SHP77 treated with DMSO at 0.1 percent for 48 hours (cell line): ENCODE data around the gene FRS3.
"Not testable (repeated sequence)": the region's sequence is repeated elsewhere in the genome, so short reads cannot be mapped to it uniquely, and the experiment has no call there.

Source experiments
- DNase-seq: peaks from one replicate; lab custom pipeline; 2025; lab: John Stamatoyannopoulos, UW

Gene FRS3, protein sequence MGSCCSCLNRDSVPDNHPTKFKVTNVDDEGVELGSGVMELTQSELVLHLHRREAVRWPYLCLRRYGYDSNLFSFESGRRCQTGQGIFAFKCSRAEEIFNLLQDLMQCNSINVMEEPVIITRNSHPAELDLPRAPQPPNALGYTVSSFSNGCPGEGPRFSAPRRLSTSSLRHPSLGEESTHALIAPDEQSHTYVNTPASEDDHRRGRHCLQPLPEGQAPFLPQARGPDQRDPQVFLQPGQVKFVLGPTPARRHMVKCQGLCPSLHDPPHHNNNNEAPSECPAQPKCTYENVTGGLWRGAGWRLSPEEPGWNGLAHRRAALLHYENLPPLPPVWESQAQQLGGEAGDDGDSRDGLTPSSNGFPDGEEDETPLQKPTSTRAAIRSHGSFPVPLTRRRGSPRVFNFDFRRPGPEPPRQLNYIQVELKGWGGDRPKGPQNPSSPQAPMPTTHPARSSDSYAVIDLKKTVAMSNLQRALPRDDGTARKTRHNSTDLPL

DNA sequence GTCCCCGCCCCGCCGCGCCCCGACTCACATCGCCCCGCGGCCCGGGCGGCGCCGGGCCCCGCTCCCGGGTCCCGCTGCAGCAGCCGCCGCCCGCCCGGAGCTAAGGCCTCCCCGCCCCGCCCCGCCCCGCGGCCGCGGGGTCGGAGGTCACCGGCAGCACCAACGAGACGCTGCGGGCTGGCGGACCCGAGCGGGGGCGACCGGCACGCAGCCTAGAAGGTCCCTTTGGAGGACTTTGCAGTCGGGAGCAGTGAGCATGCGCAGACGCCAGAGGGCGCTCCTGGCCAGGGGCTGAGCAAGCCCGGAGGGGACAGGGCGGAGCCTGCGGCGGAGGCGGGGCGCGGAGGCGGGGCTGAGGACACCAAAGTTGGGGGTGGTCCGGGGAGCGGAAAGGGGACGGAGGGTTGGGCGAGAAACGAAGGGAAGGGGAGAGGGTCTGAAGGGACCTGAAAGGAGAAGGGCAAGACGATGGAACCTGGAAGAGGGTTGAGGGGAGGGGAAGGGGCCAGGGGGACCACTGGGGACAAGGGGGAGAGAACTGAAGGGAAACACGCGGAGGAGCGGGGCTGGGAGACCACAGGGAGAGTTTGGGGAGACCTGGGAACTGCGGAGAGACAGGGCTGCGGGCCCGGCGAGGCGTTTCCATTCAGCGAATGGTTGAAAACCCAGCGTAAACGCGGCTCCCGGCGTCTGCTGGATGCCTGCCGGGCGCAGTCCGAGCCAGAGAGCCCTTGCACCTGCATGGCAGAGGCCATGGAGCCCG, at the start of gene FRS3:
Gene FRS3 (minus strand): TSS at position 113 of the 763 bp plus-strand sequence. CDS start 2,913 bp downstream, outside the sequence.
- peak; percentile 48 for DNase-seq

DNA sequence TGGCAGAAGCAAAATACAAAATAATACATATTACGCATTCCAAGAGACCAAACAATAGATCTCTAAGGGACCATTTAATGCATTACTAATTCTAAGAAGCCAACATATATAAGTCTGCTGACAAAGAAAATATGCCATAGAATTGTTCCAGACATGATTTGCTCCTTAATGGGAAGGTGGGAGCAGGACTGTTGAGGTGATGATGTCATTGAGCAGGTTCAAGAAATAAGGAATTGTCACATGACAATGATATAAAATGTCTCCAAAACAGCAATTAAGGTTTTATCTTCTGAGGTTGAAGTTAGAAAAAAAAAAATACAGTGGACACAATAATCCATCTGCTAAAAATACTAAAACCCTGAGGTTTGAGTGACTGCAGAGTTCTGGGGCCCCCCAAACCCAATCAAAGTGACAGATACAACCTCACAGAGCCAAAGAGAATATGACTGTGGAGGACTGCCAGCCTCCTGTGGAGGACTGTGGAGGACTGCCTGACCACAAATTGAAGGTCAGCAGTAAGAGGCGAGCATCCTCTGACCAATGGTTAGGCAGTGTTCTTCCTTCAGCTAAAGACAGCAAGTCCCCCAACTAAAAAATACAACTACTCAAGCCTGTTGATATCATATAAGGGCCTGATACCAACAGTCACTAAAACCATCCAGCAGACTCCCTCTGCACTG, 46.8 kb upstream of the FRS3 start:
- DNase-seq, result no peak

DNA sequence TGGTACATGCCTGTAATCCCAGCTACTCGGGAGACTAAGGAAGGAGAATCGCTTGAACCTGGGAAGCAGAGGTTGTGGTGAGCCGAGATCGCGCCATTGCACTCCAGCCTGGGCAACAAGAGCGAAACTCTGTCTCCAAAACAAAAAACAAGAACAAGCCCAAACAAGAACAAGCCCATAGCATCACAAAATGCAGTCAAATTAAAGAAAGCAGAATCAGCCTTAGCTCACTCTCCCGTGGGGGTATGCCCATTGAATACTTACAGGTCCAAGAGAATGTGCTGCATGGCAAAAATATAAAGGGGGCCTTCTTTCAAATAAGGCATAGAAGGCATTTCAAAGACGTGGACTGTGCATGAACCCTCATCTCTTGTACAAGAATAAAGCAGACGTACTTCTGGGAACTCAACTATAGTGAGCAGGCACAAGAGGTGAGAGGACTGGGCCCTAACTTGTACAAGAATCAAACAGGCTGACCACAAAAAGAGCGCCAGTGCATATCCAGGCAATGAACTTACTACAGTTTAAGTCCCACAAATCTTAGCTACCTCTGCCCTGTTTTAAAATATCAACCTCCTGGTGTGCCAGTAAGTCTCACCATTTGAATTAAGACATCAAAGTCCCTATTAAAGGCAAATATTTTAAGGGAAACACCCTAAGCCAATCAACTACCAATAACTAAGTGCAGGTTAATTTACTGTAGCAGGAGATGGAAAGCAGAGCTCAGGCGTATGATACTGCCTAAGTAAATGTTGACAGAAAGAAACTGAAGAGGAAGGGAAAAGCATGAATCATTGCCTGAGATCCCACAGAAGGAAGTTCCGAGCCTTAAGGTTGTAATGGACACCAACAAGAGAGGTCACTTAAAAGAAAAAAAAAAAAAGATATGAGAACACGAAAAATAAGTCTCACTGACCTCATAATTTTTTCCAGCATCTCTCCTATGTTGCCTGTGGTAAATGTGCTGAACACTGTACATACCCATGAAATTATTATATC, 45.2 kb upstream of the FRS3 start:
- no peak for DNase-seq

DNA sequence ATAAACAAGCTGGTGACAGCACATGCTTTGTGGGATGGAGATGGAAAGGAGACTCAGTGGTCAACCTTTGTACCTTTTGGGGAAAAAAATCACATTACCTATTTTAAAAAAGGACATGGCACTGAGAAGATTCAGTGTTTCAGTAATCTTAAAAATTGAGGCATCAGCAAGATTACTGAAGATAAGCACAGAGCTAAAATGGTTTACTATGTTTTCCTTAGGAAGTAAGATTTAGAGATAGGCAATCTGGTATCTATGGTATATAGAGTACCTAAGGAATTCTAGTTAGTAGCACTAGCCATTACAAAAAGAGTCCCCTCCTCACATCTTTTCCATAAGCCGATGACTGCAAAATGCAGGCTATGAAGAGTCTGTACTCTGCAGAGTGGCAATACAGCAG, 43.5 kb upstream of the FRS3 start:
- no peak for DNase-seq

DNA sequence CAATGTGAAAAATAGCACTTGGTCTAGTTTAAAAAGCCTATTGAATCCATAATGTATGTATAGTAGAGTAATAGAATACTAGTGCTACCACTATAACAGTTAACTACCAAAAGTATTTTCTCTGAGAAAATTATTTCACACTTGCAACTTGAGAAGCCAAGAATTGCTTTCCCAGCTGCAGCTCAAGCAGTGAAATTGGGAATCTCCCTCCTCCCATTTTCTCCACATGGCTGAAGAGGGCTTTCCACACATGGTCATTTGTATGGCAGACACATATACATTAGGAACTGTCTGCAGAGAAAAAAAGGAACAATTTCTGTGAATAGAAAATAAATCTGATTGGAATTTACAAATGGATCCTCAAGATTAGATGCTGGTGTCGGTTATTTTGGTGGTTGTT, 42.3 kb upstream of the FRS3 start:
- no peak for DNase-seq

DNA sequence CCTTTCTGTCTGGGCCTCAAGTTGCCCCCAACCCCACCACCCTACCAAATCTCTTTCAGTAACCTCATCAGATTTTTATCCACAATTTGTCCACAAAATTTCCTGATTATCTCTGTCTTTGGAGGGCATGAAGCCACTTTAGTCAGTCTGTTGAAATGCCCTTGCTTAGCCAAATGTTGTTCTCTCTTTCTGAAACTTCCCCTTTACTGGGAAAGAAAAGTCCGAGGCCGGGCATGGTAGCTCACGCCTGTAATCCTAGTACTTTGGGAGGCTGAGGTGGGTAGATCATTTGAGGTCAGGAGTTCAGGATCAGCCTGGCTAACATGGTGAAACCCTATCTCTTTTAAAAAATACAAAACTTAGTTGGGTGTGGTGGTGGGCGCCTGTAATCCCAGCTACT, 41.6 kb upstream of the FRS3 start:
- DNase-seq, result no peak

DNA sequence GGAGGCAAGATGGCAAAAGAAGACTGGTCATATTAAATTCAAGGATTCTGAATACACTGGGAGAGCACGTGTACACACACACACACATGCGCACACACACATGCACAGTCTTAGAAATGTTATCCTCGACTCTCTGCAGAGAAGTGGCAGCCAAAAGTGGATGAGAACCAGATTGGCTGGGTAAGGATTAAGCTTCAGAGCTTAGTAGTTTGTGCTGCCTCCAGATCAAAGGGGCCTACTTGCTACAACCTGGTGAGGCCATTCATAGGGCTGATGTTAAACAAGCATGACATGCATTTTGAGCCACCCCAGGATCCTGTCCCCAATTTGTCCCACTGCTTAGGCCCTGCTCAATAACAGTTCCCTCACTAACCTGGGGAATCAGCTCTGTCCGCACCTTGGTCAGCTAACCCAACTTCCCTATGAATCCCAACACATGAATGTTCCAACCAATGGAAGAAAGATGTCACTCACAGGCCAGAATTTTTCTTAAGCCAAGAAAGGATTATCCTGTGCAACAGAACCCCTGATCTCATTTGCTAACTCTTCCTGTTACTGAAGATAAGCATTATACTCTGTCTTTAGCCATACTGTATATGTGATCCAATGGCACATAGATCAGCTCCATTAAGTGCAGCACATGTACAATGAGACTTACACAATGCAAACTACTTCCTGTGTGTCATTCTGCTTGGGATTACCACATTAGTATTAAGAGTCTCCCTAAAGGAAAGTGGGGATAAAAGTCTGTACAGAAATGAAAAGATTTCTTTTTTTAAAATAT, 38.8 kb upstream of the FRS3 start:
- no peak for DNase-seq

DNA sequence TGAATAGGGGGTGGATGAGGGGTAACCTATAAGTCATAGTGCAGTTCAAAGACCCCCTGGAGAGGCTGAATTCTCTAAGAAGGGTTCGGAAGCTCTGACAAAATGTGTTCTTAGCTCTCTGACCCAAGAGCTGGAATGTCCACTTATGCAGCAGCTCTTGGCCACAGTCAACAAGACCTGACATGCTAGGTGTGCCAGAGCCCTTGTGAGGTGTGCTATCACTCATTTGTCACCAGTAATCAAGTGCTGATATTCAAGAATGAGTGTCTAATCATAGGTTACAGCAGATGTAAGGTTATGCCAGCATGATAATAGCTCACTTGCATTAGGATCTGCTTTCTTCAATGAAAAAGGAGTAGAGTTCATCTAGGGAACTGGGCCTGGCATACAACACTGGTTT, 35.9 kb upstream of the FRS3 start:
- no peak for DNase-seq

DNA sequence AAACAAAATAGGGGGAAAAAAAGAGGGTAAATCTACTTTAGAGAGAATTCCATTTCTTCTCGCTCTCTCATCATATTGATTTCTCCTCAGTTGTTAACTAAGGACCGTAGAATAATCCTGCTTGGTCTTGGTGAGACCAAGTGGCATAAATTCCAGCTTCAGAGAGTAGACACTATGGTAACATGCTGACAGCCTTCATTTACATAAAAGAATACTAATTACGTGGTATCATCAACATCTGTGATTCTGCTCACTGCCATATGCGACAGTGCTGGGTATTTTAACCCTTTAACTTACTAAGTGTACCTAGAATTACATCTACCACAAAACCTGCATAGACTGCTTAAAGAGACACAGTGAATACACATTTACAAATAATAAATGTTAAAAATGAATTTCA, 34.9 kb upstream of the FRS3 start:
- no peak for DNase-seq

DNA sequence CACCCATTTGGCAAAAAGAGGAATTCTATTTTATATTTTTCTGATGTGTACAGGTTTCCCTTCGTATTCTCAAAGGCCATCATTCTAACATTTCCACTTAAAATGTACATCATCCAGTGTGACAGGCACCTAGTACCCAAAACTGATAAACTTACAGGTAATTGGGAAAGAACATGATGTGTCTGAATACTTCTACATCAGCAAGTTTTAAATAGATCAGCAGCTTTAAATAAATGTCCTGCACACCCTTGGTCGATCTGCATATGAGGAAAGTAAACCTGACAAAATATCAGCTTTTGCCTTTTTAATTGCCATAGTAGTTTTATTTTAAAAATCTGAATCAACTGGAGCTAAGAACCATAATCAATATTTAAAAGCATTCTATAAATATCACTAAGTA, 34.3 kb upstream of the FRS3 start:
- DNase-seq, result no peak

DNA sequence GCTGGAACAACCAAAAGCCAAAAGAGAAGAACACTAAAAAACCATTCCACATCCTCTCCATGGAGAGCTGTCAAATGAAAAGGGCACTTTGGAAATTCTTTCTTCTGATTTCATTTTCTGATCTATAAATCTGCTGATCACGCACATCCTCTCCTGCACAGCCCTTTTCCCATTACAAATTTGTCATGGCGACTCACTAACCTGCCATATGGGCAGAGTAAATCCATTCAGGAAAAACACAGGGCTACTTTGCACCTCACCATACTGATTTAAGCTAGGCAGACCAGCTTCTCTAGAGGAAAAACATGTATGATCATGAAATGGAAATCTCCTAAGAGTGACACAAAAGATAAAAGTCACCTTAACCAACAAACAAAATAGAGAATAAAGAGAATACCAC, 33.8 kb upstream of the FRS3 start:
- DNase-seq, result no peak

DNA sequence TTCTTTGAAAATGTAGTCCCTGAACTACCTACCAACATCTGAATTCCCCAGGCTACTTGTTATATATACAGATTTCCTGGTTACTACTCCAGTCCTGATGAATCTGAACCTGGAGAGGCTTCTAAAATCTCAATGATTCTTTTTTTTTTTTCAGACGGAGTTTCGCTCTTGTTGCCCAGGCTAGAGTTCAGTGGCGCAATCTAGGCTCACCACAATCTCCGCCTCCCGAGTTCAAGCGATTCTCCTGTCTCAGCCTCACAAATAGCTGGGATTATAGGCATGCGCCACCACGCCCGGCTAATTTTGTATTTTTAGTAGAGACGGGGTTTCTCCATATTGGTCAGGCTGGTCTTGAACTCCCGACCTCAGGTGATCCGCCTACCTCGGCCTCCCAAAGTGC, 32.2 kb upstream of the FRS3 start:
- DNase-seq, result not testable (repeated sequence)

DNA sequence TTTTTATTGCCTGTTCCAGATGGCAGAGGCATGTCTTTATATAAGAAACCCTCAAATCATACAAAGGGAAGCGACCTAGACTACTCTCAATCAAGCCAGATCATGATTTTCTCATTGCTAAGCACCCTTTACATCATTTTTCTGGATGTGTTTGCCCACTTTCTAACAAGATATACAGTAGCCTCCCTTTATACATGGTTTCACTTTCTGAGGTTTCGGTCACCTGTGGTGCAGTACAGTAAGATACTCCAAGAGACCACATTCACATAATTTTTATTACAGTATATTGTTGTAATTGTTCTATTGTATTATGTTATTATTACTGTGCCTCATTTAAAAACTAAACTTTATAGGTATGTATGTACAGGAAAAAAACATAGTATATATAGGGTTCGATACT, 31.4 kb upstream of the FRS3 start:
- DNase-seq, result no peak

DNA sequence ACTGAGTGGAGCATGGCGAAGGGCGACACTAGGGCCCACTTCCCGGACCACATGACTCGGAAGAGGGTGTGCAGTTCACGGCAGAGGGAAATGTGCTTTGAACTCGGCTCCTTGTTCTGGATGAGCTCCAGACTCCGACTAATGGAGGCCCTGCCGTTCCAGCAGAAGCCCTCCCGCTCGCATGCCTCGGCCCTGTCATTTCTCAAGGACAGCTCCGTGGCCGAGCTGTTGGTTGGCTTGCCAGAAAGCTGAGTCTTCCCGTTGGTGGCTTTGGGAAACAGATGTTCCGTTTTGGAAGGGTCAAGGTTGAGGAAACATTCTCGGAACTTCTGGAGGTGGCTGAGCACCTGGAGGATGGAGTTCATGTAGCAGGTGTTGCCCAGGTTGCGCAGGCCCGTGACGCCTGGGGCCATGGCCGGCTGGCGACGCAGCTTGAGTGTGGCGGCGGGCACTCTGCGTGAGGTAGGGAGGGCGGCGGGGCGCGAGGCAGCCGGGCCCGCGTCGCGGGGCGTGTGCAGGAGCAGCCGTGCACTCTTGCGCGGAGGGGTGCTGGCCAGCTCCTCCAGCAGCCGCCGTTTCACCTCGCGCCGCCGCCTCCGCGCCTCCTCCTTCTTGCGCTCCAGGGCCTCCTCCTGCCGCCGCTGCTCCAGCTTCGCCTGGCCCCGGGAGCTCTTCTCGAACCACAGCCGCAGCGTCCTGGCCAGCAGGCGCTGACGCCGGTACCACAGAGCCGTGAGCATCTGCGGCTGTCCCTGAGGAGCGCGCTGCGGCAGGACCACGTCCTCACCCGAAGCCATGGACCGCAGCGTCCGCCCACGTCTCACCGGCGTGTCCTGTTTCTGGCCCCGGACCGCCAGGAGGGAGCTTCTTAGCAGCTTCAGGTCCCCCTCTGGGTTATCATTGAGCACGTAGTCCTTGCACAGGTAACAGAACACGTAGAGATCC, 26.4 kb upstream of the FRS3 start:
- DNase-seq, result no peak

DNA sequence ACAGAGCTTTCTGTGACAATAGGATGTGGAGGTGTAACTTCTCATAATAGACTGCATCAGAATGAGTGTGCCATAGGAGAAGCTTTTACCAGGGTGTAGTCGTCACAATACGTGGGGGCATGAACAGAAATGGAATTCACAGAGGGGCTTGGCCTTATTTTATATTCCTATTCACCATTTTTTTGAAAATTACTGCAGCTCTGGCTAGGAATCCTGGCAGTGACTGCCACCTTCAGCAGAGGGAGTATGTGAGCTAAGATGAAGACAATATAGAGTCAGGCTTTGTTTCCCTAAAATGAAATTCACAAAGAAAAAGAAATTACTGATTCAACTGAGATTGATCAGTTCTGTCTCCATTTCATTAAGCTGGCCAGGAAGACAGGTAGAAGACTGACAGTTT, 21.7 kb upstream of the FRS3 start:
- no peak for DNase-seq

DNA sequence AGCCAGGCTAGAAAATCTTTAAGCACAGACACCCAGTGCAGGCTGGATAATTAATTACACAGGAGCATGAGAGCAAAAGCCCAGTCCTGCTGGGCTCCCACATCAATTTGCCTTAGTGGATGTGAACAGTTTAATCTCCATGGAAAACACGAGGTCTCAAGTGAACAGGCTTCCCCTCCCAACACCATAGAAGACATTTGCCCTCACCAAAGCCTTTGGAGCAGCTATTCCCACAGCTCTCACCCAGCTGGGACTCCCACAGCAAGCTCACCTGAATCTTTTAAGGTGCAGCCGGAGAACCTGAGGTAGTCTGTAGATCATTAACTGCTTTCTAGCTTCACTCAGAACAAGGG, 19.8 kb upstream of the FRS3 start:
- no peak for DNase-seq

DNA sequence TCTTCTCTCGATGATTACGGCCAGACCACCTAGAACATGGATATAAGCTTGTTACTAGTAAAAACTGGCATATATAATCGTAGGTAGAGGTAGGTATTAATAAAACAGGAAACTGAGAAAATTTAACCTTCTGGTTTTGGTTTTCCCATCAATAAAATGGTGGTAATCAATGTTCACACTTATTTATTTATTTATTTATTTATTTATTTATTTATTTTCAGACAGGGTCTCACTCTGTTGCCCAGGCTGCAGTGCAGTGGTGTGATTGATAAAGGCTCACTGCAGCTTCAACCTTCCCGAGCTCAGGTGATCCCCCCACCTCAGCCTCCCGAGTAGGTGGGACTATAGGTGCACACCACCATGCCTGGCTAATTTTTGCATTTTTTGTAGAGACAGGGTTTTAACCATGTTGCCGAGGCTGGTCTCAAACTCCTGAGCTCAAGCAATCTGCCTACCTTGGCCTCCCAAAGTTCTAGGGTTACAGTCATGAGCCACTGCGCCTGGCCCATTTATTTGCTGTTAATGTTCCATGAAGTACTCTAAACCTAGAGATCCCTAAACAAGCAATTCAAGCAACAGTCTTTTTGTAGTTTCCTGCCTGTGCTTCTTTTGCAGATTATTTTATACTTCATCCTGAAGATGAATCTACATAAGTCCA, 19.3 kb upstream of the FRS3 start:
- no peak for DNase-seq

DNA sequence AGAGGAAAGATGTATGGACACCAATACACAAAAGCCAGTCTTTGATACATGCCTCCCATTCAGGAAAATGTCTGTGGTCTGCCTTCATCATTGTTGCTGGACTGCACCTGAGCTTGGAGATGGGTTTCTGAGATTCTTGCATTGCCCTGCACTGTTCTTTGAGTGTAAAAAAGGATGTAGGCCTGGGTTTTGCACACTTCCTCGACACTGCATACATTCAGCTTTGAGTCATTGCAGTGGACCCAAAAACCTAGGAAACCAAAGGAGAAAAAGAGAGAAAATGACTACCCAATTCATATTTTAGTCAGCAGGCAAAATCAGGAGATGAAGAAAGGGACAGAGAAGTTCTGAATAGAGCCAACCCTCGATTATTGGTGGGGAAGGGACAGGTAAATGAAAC, 16.8 kb upstream of the FRS3 start:
- no peak for DNase-seq

DNA sequence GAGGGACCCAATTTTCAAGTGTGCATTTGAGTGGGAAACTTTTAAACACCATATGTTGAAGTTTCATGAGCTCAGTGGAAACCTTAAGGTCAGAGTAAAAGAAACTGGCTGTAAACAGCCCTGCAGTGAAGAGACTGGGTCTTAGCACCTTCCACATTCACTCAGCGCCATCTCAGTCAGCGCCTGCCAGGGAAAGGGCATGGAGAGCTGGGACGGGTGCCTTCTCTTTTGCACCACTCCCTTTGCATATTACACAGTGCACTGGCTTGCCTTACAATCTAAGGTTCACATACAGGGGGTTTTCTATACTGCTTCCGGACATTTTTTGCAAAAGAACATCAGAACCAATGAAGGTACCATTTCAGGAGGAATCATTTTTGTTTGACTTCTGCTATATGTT, 12.3 kb upstream of the FRS3 start:
- DNase-seq, result no peak
